Fibroblast of lung (primary cell): ENCODE measurements around the gene GCKR.

Experiments
- EZH2 ChIP-seq: IDR thresholded peaks from 2 replicates; pipeline ENCODE4 v1.5.1; 2012; ENCODE audit warnings: low read length, control low read depth, mild to moderate bottlenecking; ENCODE audit errors: missing control alignments
- TF ChIP-seq, protein P1 (sequence below), 2 donors: IDR thresholded peaks in 1 of 2; conservative IDR thresholded peaks in 1 of 2; 1 replicate in 1 of 2; 2 replicates in 1 of 2; pipeline ENCODE4 v1.5.1; 2011 to 2012; ENCODE audit warnings: low read length in 2 of 2, control low read depth in 1 of 2, inconsistent platforms in 1 of 2, low read depth in 1 of 2, mild to moderate bottlenecking in 1 of 2

DNA sequence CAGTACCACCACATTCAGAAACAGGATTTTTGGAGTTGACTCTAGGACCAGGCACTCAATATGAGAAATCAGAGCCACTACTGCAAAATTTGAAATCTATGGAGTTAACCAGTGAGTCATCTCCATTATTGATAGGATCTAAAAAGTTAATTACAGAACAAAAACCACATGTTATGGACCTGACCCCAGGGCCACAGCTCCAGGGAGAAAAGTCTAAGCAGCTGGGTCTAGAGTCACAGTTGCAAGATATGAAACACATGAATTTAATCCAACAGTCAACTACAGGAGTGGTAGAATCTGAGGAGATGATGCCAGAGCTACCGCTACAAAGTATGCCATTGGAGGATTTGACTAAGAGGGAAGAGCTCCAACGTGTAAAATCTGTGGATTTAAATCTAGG, 72.8 kb downstream of the GCKR start:
- TF ChIP-seq, protein P1, sequence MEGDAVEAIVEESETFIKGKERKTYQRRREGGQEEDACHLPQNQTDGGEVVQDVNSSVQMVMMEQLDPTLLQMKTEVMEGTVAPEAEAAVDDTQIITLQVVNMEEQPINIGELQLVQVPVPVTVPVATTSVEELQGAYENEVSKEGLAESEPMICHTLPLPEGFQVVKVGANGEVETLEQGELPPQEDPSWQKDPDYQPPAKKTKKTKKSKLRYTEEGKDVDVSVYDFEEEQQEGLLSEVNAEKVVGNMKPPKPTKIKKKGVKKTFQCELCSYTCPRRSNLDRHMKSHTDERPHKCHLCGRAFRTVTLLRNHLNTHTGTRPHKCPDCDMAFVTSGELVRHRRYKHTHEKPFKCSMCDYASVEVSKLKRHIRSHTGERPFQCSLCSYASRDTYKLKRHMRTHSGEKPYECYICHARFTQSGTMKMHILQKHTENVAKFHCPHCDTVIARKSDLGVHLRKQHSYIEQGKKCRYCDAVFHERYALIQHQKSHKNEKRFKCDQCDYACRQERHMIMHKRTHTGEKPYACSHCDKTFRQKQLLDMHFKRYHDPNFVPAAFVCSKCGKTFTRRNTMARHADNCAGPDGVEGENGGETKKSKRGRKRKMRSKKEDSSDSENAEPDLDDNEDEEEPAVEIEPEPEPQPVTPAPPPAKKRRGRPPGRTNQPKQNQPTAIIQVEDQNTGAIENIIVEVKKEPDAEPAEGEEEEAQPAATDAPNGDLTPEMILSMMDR (conservative IDR thresholded peaks at IDR 0.05 in 1 of 2, IDR thresholded peaks at IDR 0.05 in 1 of 2; ENCODE audit: low read depth in 1 of 2, low read length in 2 of 2): no peak
- TF ChIP-seq EZH2: no peak
